HG02610 (cell line): ENCODE results near the gene SEC61B.

Experiments
- ATAC-seq: cut with Tn5 transposase; IDR thresholded peaks from one replicate; pipeline ENCODE4 v1.9.1; 2021; ENCODE audit warnings: mild to moderate bottlenecking, moderate library complexity; ENCODE audit not compliant: unreplicated experiment

Gene SEC61B

GRCh38 chr9:99221621-99222415, at the start of gene SEC61B, which contains the start of gene ALG2:
TSS of gene SEC61B (plus strand) at chr9:99222282. CDS start at chr9:99222364, 82 bp downstream.
TSS of gene ALG2 (minus strand) at chr9:99221942. CDS start at chr9:99221894, 48 bp downstream.
- peak; percentile 94 for ATAC-seq

GRCh38 chr9:99173570-99174504, 48.2 kb upstream of the SEC61B start:
- peak; percentile 70 for ATAC-seq

GRCh38 chr9:99176527-99177013, 45.5 kb upstream of the SEC61B start:
- ATAC-seq: no peak

- no peak for ATAC-seq
Measured at GRCh38 chr9:99177576-99178366, 44.3 kb upstream of the SEC61B start.

- no peak for ATAC-seq
Measured at GRCh38 chr9:99178912-99179872, 42.9 kb upstream of the SEC61B start.

GRCh38 chr9:99180199-99180598, 41.9 kb upstream of the SEC61B start:
- ATAC-seq: peak; percentile 45

- no peak for ATAC-seq
Measured at GRCh38 chr9:99180662-99181061, 41.4 kb upstream of the SEC61B start.

- ATAC-seq: no peak
Measured at GRCh38 chr9:99181206-99181605, 40.9 kb upstream of the SEC61B start.

GRCh38 chr9:99181621-99182020, 40.5 kb upstream of the SEC61B start:
- ATAC-seq: peak; percentile 49

GRCh38 chr9:99182356-99182755, 39.7 kb upstream of the SEC61B start:
- no peak for ATAC-seq

GRCh38 chr9:99183616-99184015, 38.5 kb upstream of the SEC61B start:
- ATAC-seq: no peak

- no peak for ATAC-seq
Measured at GRCh38 chr9:99184110-99184474, 38.0 kb upstream of the SEC61B start.

- peak; percentile 58 for ATAC-seq
Measured at GRCh38 chr9:99184475-99185347, 37.4 kb upstream of the SEC61B start.

GRCh38 chr9:99185348-99185632, 36.8 kb upstream of the SEC61B start:
- no peak for ATAC-seq

GRCh38 chr9:99185934-99186333, 36.1 kb upstream of the SEC61B start:
- ATAC-seq: no peak

- ATAC-seq: no peak
Measured at GRCh38 chr9:99187311-99187710, 34.8 kb upstream of the SEC61B start.

- ATAC-seq: no peak
Measured at GRCh38 chr9:99189186-99189585, 32.9 kb upstream of the SEC61B start.

- no peak for ATAC-seq
Measured at GRCh38 chr9:99189887-99190596, 32.0 kb upstream of the SEC61B start.
